HepG2 (cell line): Measurements from ENCODE around the gene CDK17. TPM values are rescaled to one million over a fixed set of nuclear protein-coding genes. Genes with fewer than 3 reads are reported as not detected.

Source experiments
- FOXA3 ChIP-seq: IDR thresholded peaks from 2 replicates; pipeline ENCODE4 v1.6.1; 2016; ENCODE audit warnings: missing genetic modification reagents, missing compliant biosample characterization
- FOXK1 ChIP-seq: sonication (generic); formaldehyde crosslinking; IDR thresholded peaks from 2 replicates; pipeline ENCODE4 v1.4.0; 2020; ENCODE audit warnings: low read depth, missing genetic modification reagents, borderline replicate concordance
- HNF4A ChIP-seq: sonication (generic); formaldehyde crosslinking; IDR thresholded peaks from 2 replicates; pipeline ENCODE4 v1.4.0; 2020; ENCODE audit warnings: missing genetic modification reagents
- HNRNPK ChIP-seq: fragments of 200-400 bp; formaldehyde crosslinking; IDR thresholded peaks from 2 replicates; pipeline ENCODE4 v1.6.1; 2018; ENCODE audit warnings: low read length, low read depth, moderate library complexity, mild to moderate bottlenecking; ENCODE audit not compliant: poor library complexity, severe bottlenecking
- MTA1 ChIP-seq: sonication (generic); formaldehyde crosslinking; IDR thresholded peaks from 2 replicates; pipeline ENCODE4 v1.4.0; 2020; ENCODE audit warnings: missing genetic modification reagents, mild to moderate bottlenecking, borderline replicate concordance
- MTF2 ChIP-seq: sonication (generic); formaldehyde crosslinking; IDR thresholded peaks from 2 replicates; pipeline ENCODE4 v1.5.0; 2020; ENCODE audit warnings: missing genetic modification reagents, borderline replicate concordance
- RBM39 ChIP-seq: fragments of 200-400 bp; formaldehyde crosslinking; IDR thresholded peaks from one replicate; pipeline ENCODE4 v1.6.1; 2018; ENCODE audit warnings: antibody characterized with exemption, mild to moderate bottlenecking, low read depth, low read length; ENCODE audit not compliant: poor library complexity, severe bottlenecking
- SOX6 ChIP-seq, 2 experiments: fragments of 450-650 bp in 1 of 2; sonication (generic) in 1 of 2; formaldehyde crosslinking in 1 of 2; IDR thresholded peaks; 2 replicates each; pipeline versions ENCODE4 v1.4.0 to v1.6.1; 2017 to 2020; ENCODE audit warnings: antibody characterized with exemption in 1 of 2, mild to moderate bottlenecking in 1 of 2, missing genetic modification reagents in 1 of 2
- SSRP1 ChIP-seq: IDR thresholded peaks from 2 replicates; pipeline ENCODE4 v1.6.1; 2016; ENCODE audit warnings: control low read depth
- ZC3H13 ChIP-seq: sonication (generic); formaldehyde crosslinking; IDR thresholded peaks from 2 replicates; pipeline ENCODE4 v1.8.1; 2023; ENCODE audit warnings: mild to moderate bottlenecking, missing genetic modification reagents, moderate library complexity
- ZMYM4 ChIP-seq: sonication (generic); formaldehyde crosslinking; IDR thresholded peaks from 2 replicates; pipeline ENCODE4 v1.8.1; 2023; ENCODE audit warnings: mild to moderate bottlenecking, missing genetic modification reagents
- ZNF350 ChIP-seq: sonication (generic); formaldehyde crosslinking; IDR thresholded peaks from 2 replicates; pipeline ENCODE4 v1.4.0; 2020; ENCODE audit warnings: mild to moderate bottlenecking, low read depth, missing genetic modification reagents, borderline replicate concordance
- ZNF691 ChIP-seq: sonication (generic); formaldehyde crosslinking; IDR thresholded peaks from 2 replicates; pipeline ENCODE4 v1.4.0; 2020; ENCODE audit warnings: missing genetic modification reagents, low read depth, mild to moderate bottlenecking, borderline replicate concordance
- ZNF768 ChIP-seq: sonication (generic); formaldehyde crosslinking; IDR thresholded peaks from 2 replicates; pipeline ENCODE4 v1.4.0; 2020; ENCODE audit warnings: missing genetic modification reagents
- ZNF788 ChIP-seq: sonication (generic); formaldehyde crosslinking; IDR thresholded peaks from 2 replicates; pipeline ENCODE4 v1.5.0; 2020; ENCODE audit warnings: mild to moderate bottlenecking, missing genetic modification reagents, borderline replicate concordance
- polyA plus RNA-seq, 8 experiments: library from polyadenylated mRNA; depleted of rRNA in 3 of 8; stranded (reverse) in 7 of 8; unstranded in 1 of 8; fragments of >200 nt; fragmentation: Illumina TruSeq in 4 of 8; extraction: Trizol in 4 of 8; gene quantifications; 2 replicates each; pipeline versions ENCODE4 v1.2.1 to v1.2.3, GENCODE V29; 2011 to 2016; ENCODE audit warnings: low read depth in 4 of 8, missing spikeins in 1 of 8, mixed read lengths in 1 of 8; ENCODE audit not compliant: insufficient read depth in 1 of 8
- total RNA-seq, 5 experiments: library from RNA; depleted of rRNA; stranded (reverse); fragments of >200 nt; fragmentation: Illumina TruSeq; extraction: Trizol; gene quantifications; 2 replicates each; pipeline ENCODE4 v1.2.3, GENCODE V29; 2016; ENCODE audit warnings: low read depth in 1 of 5
- TF ChIP-seq, protein P1 (sequence below): sonication (generic); formaldehyde crosslinking; IDR thresholded peaks from 2 replicates; pipeline ENCODE4 v1.4.0; 2020; ENCODE audit warnings: missing genetic modification reagents
- TF ChIP-seq, protein P2 (sequence below): sonication (generic); formaldehyde crosslinking; IDR thresholded peaks from 2 replicates; pipeline ENCODE4 v1.4.0; 2020; ENCODE audit warnings: missing genetic modification reagents
- TF ChIP-seq, protein P3 (sequence below): sonication (generic); formaldehyde crosslinking; IDR thresholded peaks from 2 replicates; pipeline ENCODE4 v1.4.0; 2020; ENCODE audit warnings: low read depth, missing genetic modification reagents
- TF ChIP-seq, protein P4 (sequence below): sonication (generic); formaldehyde crosslinking; IDR thresholded peaks from 2 replicates; pipeline ENCODE4 v1.4.0; 2020; ENCODE audit warnings: mild to moderate bottlenecking, missing genetic modification reagents

CDK17 gene
- total and polyA plus RNA-seq, 2 of the 13 experiments (the other 11 are each of a cell fraction or from before 2014, with no cell fraction given): 9.9 to 22.3 TPM

GRCh38 chr12:96399120-96399918 is 920 bp downstream of the CDK17 start (continued):
- TF ChIP-seq HNRNPK (peak; percentile 47), ZNF691 (CRISPR knock-in tag) (0 out of 2 replicates have a peak, but pooled peaks have one; percentile 17), ZNF788 (CRISPR knock-in tag) (no peak; the same call in 1 of the 2 replicates), ZMYM4 (no peak), FOXK1 (CRISPR knock-in tag) (0 out of 2 replicates have a peak, but pooled peaks have one; percentile 22), MTA1 (CRISPR knock-in tag) (peak; percentile 67), SOX6 (IDR thresholded peaks at IDR 0.05) (no peak), SOX6 (CRISPR knock-in tag; IDR thresholded peaks at IDR 0.05) (0 out of 2 replicates have a peak, but pooled peaks have one; percentile 11), ZC3H13 (no peak; the same call in 1 of the 2 replicates), MTF2 (CRISPR knock-in tag) (no peak), SSRP1 (no peak), ZNF350 (CRISPR knock-in tag) (peak; percentile 48; the same call in 1 of the 2 replicates), ZNF768 (CRISPR knock-in tag) (peak; percentile 36; the same call in 1 of the 2 replicates), HNF4A (CRISPR knock-in tag) (no peak), RBM39 (peak; percentile 17), FOXA3 (0 out of 2 replicates have a peak, but pooled peaks have one; percentile 7)
- TF ChIP-seq, protein P1, sequence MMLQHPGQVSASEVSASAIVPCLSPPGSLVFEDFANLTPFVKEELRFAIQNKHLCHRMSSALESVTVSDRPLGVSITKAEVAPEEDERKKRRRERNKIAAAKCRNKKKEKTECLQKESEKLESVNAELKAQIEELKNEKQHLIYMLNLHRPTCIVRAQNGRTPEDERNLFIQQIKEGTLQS (CRISPR knock-in tag): 0 out of 2 replicates have a peak, but pooled peaks have one; percentile 29
- TF ChIP-seq, protein P2, sequence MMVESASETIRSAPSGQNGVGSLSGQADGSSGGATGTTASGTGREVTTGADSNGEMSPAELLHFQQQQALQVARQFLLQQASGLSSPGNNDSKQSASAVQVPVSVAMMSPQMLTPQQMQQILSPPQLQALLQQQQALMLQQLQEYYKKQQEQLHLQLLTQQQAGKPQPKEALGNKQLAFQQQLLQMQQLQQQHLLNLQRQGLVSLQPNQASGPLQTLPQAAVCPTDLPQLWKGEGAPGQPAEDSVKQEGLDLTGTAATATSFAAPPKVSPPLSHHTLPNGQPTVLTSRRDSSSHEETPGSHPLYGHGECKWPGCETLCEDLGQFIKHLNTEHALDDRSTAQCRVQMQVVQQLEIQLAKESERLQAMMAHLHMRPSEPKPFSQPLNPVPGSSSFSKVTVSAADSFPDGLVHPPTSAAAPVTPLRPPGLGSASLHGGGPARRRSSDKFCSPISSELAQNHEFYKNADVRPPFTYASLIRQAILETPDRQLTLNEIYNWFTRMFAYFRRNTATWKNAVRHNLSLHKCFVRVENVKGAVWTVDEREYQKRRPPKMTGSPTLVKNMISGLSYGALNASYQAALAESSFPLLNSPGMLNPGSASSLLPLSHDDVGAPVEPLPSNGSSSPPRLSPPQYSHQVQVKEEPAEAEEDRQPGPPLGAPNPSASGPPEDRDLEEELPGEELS (CRISPR knock-in tag): peak; percentile 38; the same call in 1 of the 2 replicates
- TF ChIP-seq, protein P3, sequence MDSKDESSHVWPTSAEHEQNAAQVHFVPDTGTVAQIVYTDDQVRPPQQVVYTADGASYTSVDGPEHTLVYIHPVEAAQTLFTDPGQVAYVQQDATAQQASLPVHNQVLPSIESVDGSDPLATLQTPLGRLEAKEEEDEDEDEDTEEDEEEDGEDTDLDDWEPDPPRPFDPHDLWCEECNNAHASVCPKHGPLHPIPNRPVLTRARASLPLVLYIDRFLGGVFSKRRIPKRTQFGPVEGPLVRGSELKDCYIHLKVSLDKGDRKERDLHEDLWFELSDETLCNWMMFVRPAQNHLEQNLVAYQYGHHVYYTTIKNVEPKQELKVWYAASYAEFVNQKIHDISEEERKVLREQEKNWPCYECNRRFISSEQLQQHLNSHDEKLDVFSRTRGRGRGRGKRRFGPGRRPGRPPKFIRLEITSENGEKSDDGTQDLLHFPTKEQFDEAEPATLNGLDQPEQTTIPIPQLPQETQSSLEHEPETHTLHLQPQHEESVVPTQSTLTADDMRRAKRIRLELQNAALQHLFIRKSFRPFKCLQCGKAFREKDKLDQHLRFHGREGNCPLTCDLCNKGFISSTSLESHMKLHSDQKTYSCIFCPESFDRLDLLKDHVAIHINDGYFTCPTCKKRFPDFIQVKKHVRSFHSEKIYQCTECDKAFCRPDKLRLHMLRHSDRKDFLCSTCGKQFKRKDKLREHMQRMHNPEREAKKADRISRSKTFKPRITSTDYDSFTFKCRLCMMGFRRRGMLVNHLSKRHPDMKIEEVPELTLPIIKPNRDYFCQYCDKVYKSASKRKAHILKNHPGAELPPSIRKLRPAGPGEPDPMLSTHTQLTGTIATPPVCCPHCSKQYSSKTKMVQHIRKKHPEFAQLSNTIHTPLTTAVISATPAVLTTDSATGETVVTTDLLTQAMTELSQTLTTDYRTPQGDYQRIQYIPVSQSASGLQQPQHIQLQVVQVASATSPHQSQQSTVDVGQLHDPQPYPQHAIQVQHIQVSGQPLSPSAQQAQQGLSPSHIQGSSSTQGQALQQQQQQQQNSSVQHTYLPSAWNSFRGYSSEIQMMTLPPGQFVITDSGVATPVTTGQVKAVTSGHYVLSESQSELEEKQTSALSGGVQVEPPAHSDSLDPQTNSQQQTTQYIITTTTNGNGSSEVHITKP (CRISPR knock-in tag): no peak
- TF ChIP-seq, protein P4, sequence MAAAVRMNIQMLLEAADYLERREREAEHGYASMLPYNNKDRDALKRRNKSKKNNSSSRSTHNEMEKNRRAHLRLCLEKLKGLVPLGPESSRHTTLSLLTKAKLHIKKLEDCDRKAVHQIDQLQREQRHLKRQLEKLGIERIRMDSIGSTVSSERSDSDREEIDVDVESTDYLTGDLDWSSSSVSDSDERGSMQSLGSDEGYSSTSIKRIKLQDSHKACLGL: 0 out of 2 replicates have a peak, but pooled peaks have one; percentile 11
